ENCODE results near the gene HDGFL2. TPM values are rescaled to one million over a fixed set of nuclear protein-coding genes. Genes with fewer than 3 reads are reported as not detected.

Gene HDGFL2
- total RNA-seq, 1 donor from 2014 or later: 68.8 TPM

DNA sequence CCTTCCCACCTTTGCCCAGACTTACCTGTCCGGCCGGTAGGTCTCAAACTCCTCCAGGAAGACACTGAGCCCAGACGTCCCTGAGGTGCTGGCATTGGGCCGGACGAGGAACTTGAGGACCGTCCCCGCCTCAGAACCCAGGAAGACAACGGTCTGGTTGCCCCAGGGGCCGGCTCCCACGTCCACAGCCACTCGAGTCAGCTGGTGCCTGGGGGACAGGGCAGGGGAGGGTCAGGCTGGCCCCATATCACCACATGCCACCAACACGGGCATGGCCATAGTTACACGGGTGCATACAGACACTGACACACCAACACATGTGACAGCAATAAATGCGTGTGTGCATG is 76.1 kb downstream of the HDGFL2 start:
- Mint-ChIP-seq H3K36me3 (ENCODE audit: unreplicated experiment) (no peaks in the 10 kb centered on the region), H3K27me3 (ENCODE audit: unreplicated experiment) (no peaks in the 10 kb centered on the region), H3K4me1 (ENCODE audit: unreplicated experiment) (no peaks in the 10 kb centered on the region), H3K9me3 (ENCODE audit: unreplicated experiment) (no peaks in the 10 kb centered on the region), H3K27ac (ENCODE audit: unreplicated experiment) (no peak overlapping the region), H3K4me3 (ENCODE audit: unreplicated experiment) (no peak overlapping the region)
- no peak for DNase-seq (ENCODE audit: extremely low spot score, unreplicated experiment)
- TF ChIP-seq, protein P1, sequence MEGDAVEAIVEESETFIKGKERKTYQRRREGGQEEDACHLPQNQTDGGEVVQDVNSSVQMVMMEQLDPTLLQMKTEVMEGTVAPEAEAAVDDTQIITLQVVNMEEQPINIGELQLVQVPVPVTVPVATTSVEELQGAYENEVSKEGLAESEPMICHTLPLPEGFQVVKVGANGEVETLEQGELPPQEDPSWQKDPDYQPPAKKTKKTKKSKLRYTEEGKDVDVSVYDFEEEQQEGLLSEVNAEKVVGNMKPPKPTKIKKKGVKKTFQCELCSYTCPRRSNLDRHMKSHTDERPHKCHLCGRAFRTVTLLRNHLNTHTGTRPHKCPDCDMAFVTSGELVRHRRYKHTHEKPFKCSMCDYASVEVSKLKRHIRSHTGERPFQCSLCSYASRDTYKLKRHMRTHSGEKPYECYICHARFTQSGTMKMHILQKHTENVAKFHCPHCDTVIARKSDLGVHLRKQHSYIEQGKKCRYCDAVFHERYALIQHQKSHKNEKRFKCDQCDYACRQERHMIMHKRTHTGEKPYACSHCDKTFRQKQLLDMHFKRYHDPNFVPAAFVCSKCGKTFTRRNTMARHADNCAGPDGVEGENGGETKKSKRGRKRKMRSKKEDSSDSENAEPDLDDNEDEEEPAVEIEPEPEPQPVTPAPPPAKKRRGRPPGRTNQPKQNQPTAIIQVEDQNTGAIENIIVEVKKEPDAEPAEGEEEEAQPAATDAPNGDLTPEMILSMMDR (IDR thresholded peaks at IDR 0.05): no peak

- Mint-ChIP-seq H3K27ac (ENCODE audit: unreplicated experiment) (no peak overlapping the region), H3K27me3 (ENCODE audit: unreplicated experiment) (no peaks in the 10 kb centered on the region), H3K4me3 (ENCODE audit: unreplicated experiment) (no peak overlapping the region), H3K36me3 (ENCODE audit: unreplicated experiment) (no peaks in the 10 kb centered on the region), H3K9me3 (ENCODE audit: unreplicated experiment) (no peaks in the 10 kb centered on the region), H3K4me1 (ENCODE audit: unreplicated experiment) (no peaks in the 10 kb centered on the region)
- DNase-seq (ENCODE audit: extremely low spot score, unreplicated experiment): no peak
- TF ChIP-seq, protein P1 (IDR thresholded peaks at IDR 0.05): no peak
These were observed 77.9 kb downstream of the HDGFL2 start for GRCh38 chr19:4550018-4550417.

GRCh38 chr19:4550479-4551050 is 78.5 kb downstream of the HDGFL2 start:
- no peak for DNase-seq (ENCODE audit: extremely low spot score, unreplicated experiment)
- H3K4me1 Mint-ChIP-seq (ENCODE audit: unreplicated experiment): no peaks in the 10 kb centered on the region
- H3K9me3 Mint-ChIP-seq (ENCODE audit: unreplicated experiment): no peaks in the 10 kb centered on the region
- TF ChIP-seq, protein P1 (IDR thresholded peaks at IDR 0.05): no peak
- H3K27me3 Mint-ChIP-seq (ENCODE audit: unreplicated experiment): no peaks in the 10 kb centered on the region
- H3K36me3 Mint-ChIP-seq (ENCODE audit: unreplicated experiment): no peaks in the 10 kb centered on the region
- no peak overlapping the region for H3K4me3 Mint-ChIP-seq (ENCODE audit: unreplicated experiment)
- no peak overlapping the region for H3K27ac Mint-ChIP-seq (ENCODE audit: unreplicated experiment)

Small RNA genes within 50 kb of the gene (microRNA-seq; reads per million reads assigned to microRNA genes)
- gene MIR4746 (ENCODE audit: unreplicated experiment): 6.6 reads per million, percentile 5 among the genes with 10 or more reads in this experiment

Other genes starting within 250 kb of the HDGFL2 start
- 1.0 and 1.6 TPM in 2 replicates for gene EBI3, start 242.8 kb upstream of the HDGFL2 start, total RNA-seq
- 21.0 and 21.7 TPM in 2 replicates for gene YJU2, start 225.2 kb upstream of the HDGFL2 start, total RNA-seq
- gene SHD, start 193.0 kb upstream of the HDGFL2 start, total RNA-seq: 0.21 TPM in 1 of 2 replicates, not detected in the other
- not detected in 2 replicates for gene TMIGD2, start 169.9 kb upstream of the HDGFL2 start, total RNA-seq
- gene FSD1, start 167.7 kb upstream of the HDGFL2 start, total RNA-seq: 13.3 and 15.6 TPM in 2 replicates
- 2.7 and 5.9 TPM in 2 replicates for gene STAP2, start 133.5 kb upstream of the HDGFL2 start, total RNA-seq
- 14.2 and 20.0 TPM in 2 replicates for gene MPND, start 128.7 kb upstream of the HDGFL2 start, total RNA-seq
- gene SH3GL1, start 71.8 kb upstream of the HDGFL2 start, total RNA-seq: 105 and 115 TPM in 2 replicates
- 9.7 and 14.0 TPM in 2 replicates for gene CHAF1A, start 69.7 kb upstream of the HDGFL2 start, total RNA-seq
- gene UBXN6, start 14.5 kb upstream of the HDGFL2 start, total RNA-seq: 96.8 and 106 TPM in 2 replicates
- gene PLIN4, start 46.2 kb downstream of the HDGFL2 start, total RNA-seq: not detected in 2 replicates
- gene PLIN5, start 62.9 kb downstream of the HDGFL2 start, total RNA-seq: not detected in 2 replicates
- not detected in 2 replicates for gene LRG1, start 67.7 kb downstream of the HDGFL2 start, total RNA-seq
- gene SEMA6B, start 87.4 kb downstream of the HDGFL2 start, total RNA-seq: 5.8 and 6.2 TPM in 2 replicates
- 5.8 and 5.9 TPM in 2 replicates for gene TNFAIP8L1, start 167.2 kb downstream of the HDGFL2 start, total RNA-seq
- 95.4 and 103 TPM in 2 replicates for gene MYDGF, start 198.0 kb downstream of the HDGFL2 start, total RNA-seq

Data from osteocyte (in vitro differentiated cells).